ENCODE data around the gene HNRNPR. TPM values are rescaled to one million over a fixed set of nuclear protein-coding genes. Genes with fewer than 3 reads are reported as not detected.

HNRNPR gene
- total and polyA plus RNA-seq, 9 of the 15 experiments (the other 6 are each of a cell fraction or from before 2014, with no cell fraction given): 80.9 to 372 (median 301) TPM

DNA sequence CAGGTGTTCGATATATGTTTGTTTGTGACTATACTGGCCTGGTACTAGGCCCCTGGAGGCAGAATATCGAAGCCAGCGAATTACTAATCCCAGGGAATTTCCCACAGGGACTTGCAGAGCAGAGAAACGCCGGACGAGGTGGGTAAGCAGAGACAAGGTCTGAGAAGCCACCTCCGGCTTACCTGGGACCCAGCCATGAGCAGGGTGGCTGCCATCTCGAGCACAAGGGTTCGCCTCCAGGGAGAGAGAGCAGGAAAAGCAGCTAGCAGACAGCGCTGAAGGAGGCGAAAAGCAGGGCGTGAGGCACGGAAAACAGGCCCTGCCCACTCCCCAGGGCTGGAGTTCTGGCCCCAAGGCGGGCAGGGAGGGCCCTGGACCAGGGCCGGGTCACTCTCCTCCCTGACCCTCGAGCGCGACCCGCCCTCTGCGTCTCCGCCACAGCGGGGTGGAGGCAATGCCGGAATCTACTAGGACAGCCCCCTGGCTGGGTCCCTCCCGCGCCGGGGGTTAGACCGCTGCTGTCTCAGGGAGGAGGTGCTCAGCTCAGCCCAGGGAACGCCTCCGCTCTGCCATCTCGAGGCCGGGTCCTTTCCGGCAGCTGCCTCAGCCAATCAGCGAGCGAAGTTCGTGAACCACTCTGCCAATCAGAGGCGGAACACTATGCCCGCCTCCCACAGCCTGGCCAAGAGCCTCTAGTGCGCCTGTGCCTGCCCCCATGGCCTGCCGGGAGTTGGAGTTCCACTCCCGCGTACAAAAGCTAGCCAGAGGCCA lies 23.9 kb upstream of the HNRNPR start (continued):
- TF ChIP-seq ZNF699 (CRISPR knock-in tag; IDR thresholded peaks at IDR 0.05; ENCODE audit: insufficient replicate concordance) (no peak), ZNF445 (CRISPR knock-in tag; IDR thresholded peaks at IDR 0.05; ENCODE audit: low read depth) (no peak), ESRRA (IDR thresholded peaks at IDR 0.05; ENCODE audit: borderline replicate concordance, low read depth) (peak; percentile 70), JUND (IDR thresholded peaks at IDR 0.05; ENCODE audit: borderline replicate concordance, low read depth, low read length) (peak; percentile 42; the same call in 1 of the 2 replicates), JUND (tag; IDR thresholded peaks at IDR 0.05; ENCODE audit: borderline replicate concordance, low read depth, low read length) (no peak; the same call in 1 of the 3 replicates), HDAC3 (IDR thresholded peaks at IDR 0.05; ENCODE audit: borderline replicate concordance, partially characterized antibody) (peak; percentile 27), ZNF174 (CRISPR knock-in tag; IDR thresholded peaks at IDR 0.05) (no peak), RBM15 (IDR thresholded peaks at IDR 0.05; ENCODE audit: insufficient read depth, low read length) (no peak), SUPT5H (IDR thresholded peaks at IDR 0.05) (no peak; the same call in none of the 2 replicates), MCM2 (IDR thresholded peaks at IDR 0.05; ENCODE audit: low read depth) (no peak), SP2 (IDR thresholded peaks at IDR 0.05; ENCODE audit: extremely low read depth, low read depth, low read length, poor library complexity, severe bottlenecking) (peak; percentile 84), RFX7 (CRISPR knock-in tag; IDR thresholded peaks at IDR 0.05) (no peak), GTF2F1 (IDR thresholded peaks at IDR 0.05; ENCODE audit: low read depth, low read length) (no peak), KDM5B (IDR thresholded peaks at IDR 0.05; ENCODE audit: insufficient replicate concordance, low read depth, low read length) (peak; percentile 76), ZFX (CRISPR knock-in tag; IDR thresholded peaks at IDR 0.05) (peak; percentile 66; the same call in 1 of the 2 replicates), NR1H2 (CRISPR knock-in tag; IDR thresholded peaks at IDR 0.05) (no peak), ATF7 (IDR thresholded peaks at IDR 0.05) (peak; percentile 54), ZNF224 (CRISPR knock-in tag; IDR thresholded peaks at IDR 0.05) (0 out of 2 replicates have a peak, but pooled peaks have one; percentile 28), NFXL1 (CRISPR knock-in tag; IDR thresholded peaks at IDR 0.05) (no peak)
- TF ChIP-seq, protein P1, sequence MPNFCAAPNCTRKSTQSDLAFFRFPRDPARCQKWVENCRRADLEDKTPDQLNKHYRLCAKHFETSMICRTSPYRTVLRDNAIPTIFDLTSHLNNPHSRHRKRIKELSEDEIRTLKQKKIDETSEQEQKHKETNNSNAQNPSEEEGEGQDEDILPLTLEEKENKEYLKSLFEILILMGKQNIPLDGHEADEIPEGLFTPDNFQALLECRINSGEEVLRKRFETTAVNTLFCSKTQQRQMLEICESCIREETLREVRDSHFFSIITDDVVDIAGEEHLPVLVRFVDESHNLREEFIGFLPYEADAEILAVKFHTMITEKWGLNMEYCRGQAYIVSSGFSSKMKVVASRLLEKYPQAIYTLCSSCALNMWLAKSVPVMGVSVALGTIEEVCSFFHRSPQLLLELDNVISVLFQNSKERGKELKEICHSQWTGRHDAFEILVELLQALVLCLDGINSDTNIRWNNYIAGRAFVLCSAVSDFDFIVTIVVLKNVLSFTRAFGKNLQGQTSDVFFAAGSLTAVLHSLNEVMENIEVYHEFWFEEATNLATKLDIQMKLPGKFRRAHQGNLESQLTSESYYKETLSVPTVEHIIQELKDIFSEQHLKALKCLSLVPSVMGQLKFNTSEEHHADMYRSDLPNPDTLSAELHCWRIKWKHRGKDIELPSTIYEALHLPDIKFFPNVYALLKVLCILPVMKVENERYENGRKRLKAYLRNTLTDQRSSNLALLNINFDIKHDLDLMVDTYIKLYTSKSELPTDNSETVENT (CRISPR knock-in tag; IDR thresholded peaks at IDR 0.05): peak; percentile 66
- TF ChIP-seq, protein P2, sequence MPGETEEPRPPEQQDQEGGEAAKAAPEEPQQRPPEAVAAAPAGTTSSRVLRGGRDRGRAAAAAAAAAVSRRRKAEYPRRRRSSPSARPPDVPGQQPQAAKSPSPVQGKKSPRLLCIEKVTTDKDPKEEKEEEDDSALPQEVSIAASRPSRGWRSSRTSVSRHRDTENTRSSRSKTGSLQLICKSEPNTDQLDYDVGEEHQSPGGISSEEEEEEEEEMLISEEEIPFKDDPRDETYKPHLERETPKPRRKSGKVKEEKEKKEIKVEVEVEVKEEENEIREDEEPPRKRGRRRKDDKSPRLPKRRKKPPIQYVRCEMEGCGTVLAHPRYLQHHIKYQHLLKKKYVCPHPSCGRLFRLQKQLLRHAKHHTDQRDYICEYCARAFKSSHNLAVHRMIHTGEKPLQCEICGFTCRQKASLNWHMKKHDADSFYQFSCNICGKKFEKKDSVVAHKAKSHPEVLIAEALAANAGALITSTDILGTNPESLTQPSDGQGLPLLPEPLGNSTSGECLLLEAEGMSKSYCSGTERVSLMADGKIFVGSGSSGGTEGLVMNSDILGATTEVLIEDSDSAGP (CRISPR knock-in tag; IDR thresholded peaks at IDR 0.05): peak; percentile 89; the same call in 1 of the 2 replicates

Data from K562 (cell line).